Measurements from ENCODE around the gene FBXL20.

FBXL20 gene

GRCh38 chr17:39231091-39231561, 170.3 kb downstream of the FBXL20 start:
- DNase-seq (ENCODE audit: low spot score): no peak

GRCh38 chr17:39230361-39230760, 171.1 kb downstream of the FBXL20 start:
- DNase-seq (ENCODE audit: low spot score): no peak
- TF ChIP-seq CTCF (IDR thresholded peaks at IDR 0.05; ENCODE audit: borderline replicate concordance, control extremely low read depth, extremely low read depth, insufficient read depth, missing control alignments): no peak
- in situ Hi-C loops (cut with MboI; ENCODE audit: low sequenced_read_pairs, unreplicated experiment): no loop called here

More at GRCh38 chr17:39231091-39231561, 170.3 kb downstream of the FBXL20 start:
- TF ChIP-seq CTCF (IDR thresholded peaks at IDR 0.05; ENCODE audit: borderline replicate concordance, control extremely low read depth, extremely low read depth, insufficient read depth, missing control alignments): no peak
- in situ Hi-C loops (cut with MboI; ENCODE audit: low sequenced_read_pairs, unreplicated experiment): no loop called here

DNA sequence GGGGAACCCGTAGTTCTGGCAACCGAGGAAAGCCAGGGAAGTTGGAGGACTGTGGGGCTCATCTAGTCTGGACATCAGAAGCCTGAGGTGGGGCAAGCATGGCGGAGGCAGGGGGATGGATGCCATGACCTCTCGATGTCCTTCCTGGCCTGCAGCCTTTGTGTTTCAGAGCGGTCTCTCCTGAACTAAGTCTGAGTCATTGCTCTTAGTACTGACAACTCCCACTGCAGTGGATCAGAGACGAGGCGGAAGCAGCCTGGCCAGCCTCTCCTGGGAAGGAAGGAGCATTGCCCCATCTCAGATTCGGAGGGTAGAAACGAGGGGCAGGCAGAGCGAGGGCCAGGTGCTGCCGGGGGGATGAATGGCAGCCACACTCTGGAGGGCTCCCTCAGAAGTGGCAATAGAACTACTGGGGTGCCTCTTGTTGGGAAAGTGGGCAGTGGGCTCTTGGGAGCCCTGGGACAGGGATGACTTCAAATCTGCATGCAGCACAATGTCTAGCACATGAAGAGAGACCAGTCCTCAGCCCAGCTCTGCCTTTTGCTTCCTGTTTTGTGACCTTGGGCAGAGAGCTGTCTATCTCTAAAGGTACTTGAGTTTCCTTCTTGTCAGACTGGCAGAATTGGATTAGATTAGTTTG, 172.0 kb downstream of the FBXL20 start:
- DNase-seq (ENCODE audit: low spot score): no peak
- TF ChIP-seq CTCF (IDR thresholded peaks at IDR 0.05; ENCODE audit: borderline replicate concordance, control extremely low read depth, extremely low read depth, insufficient read depth, missing control alignments): no peak
- in situ Hi-C loops (cut with MboI; ENCODE audit: low sequenced_read_pairs, unreplicated experiment): no loop called here

DNA sequence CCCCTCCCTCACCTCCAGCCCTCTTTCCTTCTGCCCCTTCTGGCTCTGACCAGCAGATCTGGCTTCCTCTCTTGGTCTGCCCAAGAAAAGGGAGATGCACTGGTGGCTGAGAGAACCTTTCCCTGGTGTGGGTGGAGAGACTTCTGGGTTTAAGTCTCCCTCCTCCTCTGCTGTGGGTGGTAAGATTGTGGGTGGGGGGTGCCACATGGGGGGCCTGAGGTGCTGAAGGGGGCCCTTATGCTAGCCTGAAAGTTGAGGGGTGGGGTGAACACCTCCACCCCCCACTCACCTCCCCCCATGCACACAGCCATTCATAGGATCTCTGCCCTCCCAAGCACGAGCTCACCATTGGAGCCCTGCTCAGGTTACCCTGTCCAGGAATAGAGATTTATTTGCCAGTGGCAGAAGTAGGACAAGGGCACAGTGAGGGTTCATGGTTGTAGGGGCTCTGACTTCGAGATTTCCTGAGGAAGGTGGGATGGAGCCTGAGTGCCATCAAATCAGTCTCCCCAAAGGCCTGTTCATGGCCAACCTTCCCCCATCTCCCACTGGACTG, 174.0 kb downstream of the FBXL20 start:
- TF ChIP-seq CTCF (IDR thresholded peaks at IDR 0.05; ENCODE audit: borderline replicate concordance, control extremely low read depth, extremely low read depth, insufficient read depth, missing control alignments): no peak
- in situ Hi-C loops (cut with MboI; ENCODE audit: low sequenced_read_pairs, unreplicated experiment): no loop called here
- DNase-seq (ENCODE audit: low spot score): no peak

GRCh38 chr17:39225959-39226683, 175.3 kb downstream of the FBXL20 start:
- in situ Hi-C loops (cut with MboI; ENCODE audit: low sequenced_read_pairs, unreplicated experiment): no loop called here
- DNase-seq (ENCODE audit: low spot score): no peak
- TF ChIP-seq CTCF (IDR thresholded peaks at IDR 0.05; ENCODE audit: borderline replicate concordance, control extremely low read depth, extremely low read depth, insufficient read depth, missing control alignments): no peak

DNA sequence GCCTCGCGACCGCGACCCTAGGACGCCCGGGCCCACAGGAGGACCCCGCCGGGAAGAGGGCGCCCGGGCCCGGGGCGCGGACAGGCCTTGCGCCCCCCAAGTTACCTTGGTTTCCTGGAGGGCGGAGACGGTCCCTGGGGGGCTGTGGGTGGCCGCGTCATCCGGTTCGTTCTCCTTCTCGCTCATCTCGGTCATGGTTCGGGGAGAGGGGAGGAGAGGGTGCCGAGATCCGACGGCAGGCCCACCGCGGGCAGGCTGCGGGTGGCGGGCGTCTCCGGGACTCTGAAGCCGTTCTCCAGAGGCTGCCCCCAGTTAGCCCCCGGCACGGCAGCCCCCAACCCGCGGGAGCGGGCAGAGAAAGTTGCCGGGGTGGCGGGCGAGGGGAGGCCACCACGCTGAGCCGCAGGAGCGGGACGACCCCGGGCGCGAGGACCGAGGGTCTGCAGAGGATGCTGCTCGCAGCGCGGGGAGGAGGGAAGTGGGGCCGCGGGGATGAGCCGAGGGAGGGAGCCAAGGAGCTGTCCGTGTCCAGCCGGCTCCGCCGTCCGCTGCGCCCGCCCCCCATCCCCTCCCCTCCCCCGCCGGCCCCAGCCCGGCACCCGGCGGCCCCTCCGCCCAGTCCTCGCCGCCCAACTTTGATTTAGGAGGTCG, 176.0 kb downstream of the FBXL20 start, which contains the start of gene STAC2:
STAC2 (minus strand) TSS at position 638 of the 651 bp plus-strand sequence; CDS start at position 195, 443 bp downstream.
- DNase-seq (ENCODE audit: low spot score): no peak
- TF ChIP-seq CTCF (IDR thresholded peaks at IDR 0.05; ENCODE audit: borderline replicate concordance, control extremely low read depth, extremely low read depth, insufficient read depth, missing control alignments): no peak
- in situ Hi-C loops (cut with MboI; ENCODE audit: low sequenced_read_pairs, unreplicated experiment): no loop called here
